ENCODE data around the gene PLIN4. TPM values are rescaled to one million over a fixed set of nuclear protein-coding genes. Genes with fewer than 3 reads are reported as not detected.

PLIN4 gene
- total and polyA plus RNA-seq, 9 of the 15 experiments (the other 6 are each of a cell fraction or from before 2014, with no cell fraction given) = 0.04 to 0.16 (median 0.07) TPM; not detected in 3

- peak overlapping the region; percentile 98 for H3K27ac ChIP-seq (ENCODE audit: extremely low read depth, low read depth, low read length)
- in situ Hi-C loops (cut with MboI) = no loop called here
- intact Hi-C loops (cut with micrococcal nuclease) = no loop called here
- peak overlapping the region; percentile 94 for H3K4me2 ChIP-seq (ENCODE audit: insufficient read depth, low read length)
- under 1% methylated on average over 33 of the region's 33 CpGs for WGBS (ENCODE audit: insufficient coverage, low coverage, missing lambda C conversion rate)
- peak overlapping the region; percentile 93 for H3K9ac ChIP-seq (ENCODE audit: insufficient read depth in 1 of 2, low read depth in 2 of 2, low read length in 2 of 2)
- no peaks in the 10 kb centered on the region for H3K9me3 ChIP-seq (replicated peaks; ENCODE audit: control insufficient read depth, insufficient read depth, low read depth, low read length)
- BruUV-seq (replicated peaks) = no TSS peak
- no peaks in the 10 kb centered on the region for H3K27me3 ChIP-seq (ENCODE audit: control insufficient read depth in 2 of 2, insufficient read depth in 2 of 2, low read length in 2 of 2)
- peak; percentile 100 for FAIRE-seq
- H3K4me3 ChIP-seq = peak overlapping the region; percentile 94
- peaks cover 24% of the 10 kb centered on the region for H3K79me2 ChIP-seq (ENCODE audit: control insufficient read depth, insufficient read depth, low read length)
- H4K20me1 ChIP-seq (replicated peaks; ENCODE audit: control insufficient read depth, insufficient read depth, low read length) = peaks cover 4% of the 10 kb centered on the region; the same call in 1 of the 2 replicates
- peak; percentile 94 for ATAC-seq
- H3K9me1 ChIP-seq (ENCODE audit: control insufficient read depth, insufficient read depth, low read length) = no peaks in the 10 kb centered on the region
- H2AFZ ChIP-seq (ENCODE audit: low read depth, low read length) = peak overlapping the region; percentile 88
- peak; percentile 95 to 99 (median 98) for DNase-seq (ENCODE audit: extremely low read depth in 1 of 4, low spot score in 3 of 4)
- CTCF ChIA-PET (ENCODE audit: low intra/inter-chr PET ratio) = no interaction called here
- POLR2A ChIA-PET = interaction anchor here (0.5 to 2.4 kb wide), 18 partner anchors 8 to 1238 kb away, joined by 3 to 44 read pairs (median 4); partner anchors contain the start of genes CHAF1A, PLIN5 and UBXN6
- H3K4me1 ChIP-seq (replicated peaks in 1 of 2; ENCODE audit: control insufficient read depth in 2 of 2, insufficient read depth in 2 of 2, low read length in 2 of 2) = peaks cover 3 to 32% of the 10 kb centered on the region in 2 experiments; a peak in 4 of 5 replicates
- H3K36me3 ChIP-seq (ENCODE audit: control insufficient read depth, insufficient read depth, low read length) = peaks cover 12% of the 10 kb centered on the region; the same call in 2 of the 3 replicates
- TF ChIP-seq ZC3H11A (IDR thresholded peaks at IDR 0.05; ENCODE audit: low read depth, low read length) (no peak), TCF3 (CRISPR knock-in tag; IDR thresholded peaks at IDR 0.05) (no peak), FOSL1 (tag; conservative IDR thresholded peaks at IDR 0.05) (no peak), ZNF197 (CRISPR knock-in tag; IDR thresholded peaks at IDR 0.05; ENCODE audit: low read depth) (no peak), PPARD (CRISPR knock-in tag; IDR thresholded peaks at IDR 0.05) (no peak), ATF2 (CRISPR knock-in tag; IDR thresholded peaks at IDR 0.05) (no peak), ELK3 (CRISPR knock-in tag; IDR thresholded peaks at IDR 0.05) (no peak), ZNF311 (CRISPR knock-in tag; IDR thresholded peaks at IDR 0.05) (no peak), ZNF316 (IDR thresholded peaks at IDR 0.05) (no peak), ZNF655 (CRISPR knock-in tag; IDR thresholded peaks at IDR 0.05) (no peak), HIVEP1 (CRISPR knock-in tag; IDR thresholded peaks at IDR 0.05) (no peak), ZNF134 (CRISPR knock-in tag; conservative IDR thresholded peaks at IDR 0.05) (no peak), FOXA3 (CRISPR knock-in tag; conservative IDR thresholded peaks at IDR 0.05 in 1 of 2, IDR thresholded peaks at IDR 0.05 in 1 of 2) (no peak), HINFP (tag; conservative IDR thresholded peaks at IDR 0.05; ENCODE audit: low read depth) (no peak), ZNF830 (CRISPR knock-in tag; IDR thresholded peaks at IDR 0.05) (no peak), OTX1 (CRISPR knock-in tag; IDR thresholded peaks at IDR 0.05) (peak; percentile 75; the same call in 1 of the 2 replicates), MED1 (CRISPR knock-in tag; IDR thresholded peaks at IDR 0.05; ENCODE audit: borderline replicate concordance) (no peak), ZNF785 (CRISPR knock-in tag; IDR thresholded peaks at IDR 0.05) (no peak)
Observed at GRCh38 chr19:4471403-4472173, 46.7 kb downstream of the PLIN4 start.

Measured in K562 (cell line).